ENCODE results near the gene KLRG1. TPM values are rescaled to one million over a fixed set of nuclear protein-coding genes. Genes with fewer than 3 reads are reported as not detected.

The KLRG1 gene
- total and polyA plus RNA-seq, 9 of the 15 experiments (the other 6 are each of a cell fraction or from before 2014, with no cell fraction given) = 1.4 to 7.2 (median 2.1) TPM

- H3K4me3 ChIP-seq = no peak overlapping the region
- H3K79me2 ChIP-seq (ENCODE audit: control insufficient read depth, insufficient read depth, low read length) = no peaks in the 10 kb centered on the region
- WGBS (ENCODE audit: insufficient coverage, low coverage, missing lambda C conversion rate) = 24% methylated on average over 6 of the region's 7 CpGs
- no peak overlapping the region for H3K4me2 ChIP-seq (ENCODE audit: insufficient read depth, low read length)
- H3K27me3 ChIP-seq (ENCODE audit: control insufficient read depth in 2 of 2, insufficient read depth in 2 of 2, low read length in 2 of 2) = no peaks in the 10 kb centered on the region
- H3K36me3 ChIP-seq (ENCODE audit: control insufficient read depth, insufficient read depth, low read length) = no peaks in the 10 kb centered on the region
- in situ Hi-C loops (cut with MboI) = no loop called here
- intact Hi-C loops (cut with micrococcal nuclease) = no loop called here
- H3K9me1 ChIP-seq (ENCODE audit: control insufficient read depth, insufficient read depth, low read length) = no peaks in the 10 kb centered on the region
- no peak for ATAC-seq
- no peaks in the 10 kb centered on the region for H3K9me3 ChIP-seq (replicated peaks; ENCODE audit: control insufficient read depth, insufficient read depth, low read depth, low read length)
- H3K9ac ChIP-seq (ENCODE audit: insufficient read depth in 1 of 2, low read depth in 2 of 2, low read length in 2 of 2) = no peak overlapping the region
- no peaks in the 10 kb centered on the region for H4K20me1 ChIP-seq (replicated peaks; ENCODE audit: control insufficient read depth, insufficient read depth, low read length)
- no TSS peak for BruUV-seq (replicated peaks)
- no peak for DNase-seq (ENCODE audit: extremely low read depth in 1 of 4, low spot score in 3 of 4)
- H3K27ac ChIP-seq (ENCODE audit: extremely low read depth, low read depth, low read length) = no peak overlapping the region
- no peaks in the 10 kb centered on the region for H3K4me1 ChIP-seq (replicated peaks in 1 of 2; ENCODE audit: control insufficient read depth in 2 of 2, insufficient read depth in 2 of 2, low read length in 2 of 2)
- H2AFZ ChIP-seq (ENCODE audit: low read depth, low read length) = no peak overlapping the region
- ChIA-PET CTCF (ENCODE audit: low intra/inter-chr PET ratio) (no interaction called here), POLR2A (interaction anchor here (0.9 kb wide), 1 partner anchor 74 kb away, joined by 3 read pairs; no protein-coding TSS in a partner anchor)
- no peak for FAIRE-seq
- TF ChIP-seq BCL6 (CRISPR knock-in tag; IDR thresholded peaks at IDR 0.05) = no peak
- no peak for TF ChIP-seq CBFB (CRISPR knock-in tag; IDR thresholded peaks at IDR 0.05)
- no peak for TF ChIP-seq ZNF511 (CRISPR knock-in tag; IDR thresholded peaks at IDR 0.05)
- TF ChIP-seq PYGO2 (tag; IDR thresholded peaks at IDR 0.05) = no peak
- no peak for TF ChIP-seq PHF8 (IDR thresholded peaks at IDR 0.05; ENCODE audit: borderline replicate concordance, low read length)
- no peak for TF ChIP-seq ZNF232 (CRISPR knock-in tag; IDR thresholded peaks at IDR 0.05)
- no peak for TF ChIP-seq SMC3 (conservative IDR thresholded peaks at IDR 0.05; ENCODE audit: insufficient read depth, low read depth, low read length)
- TF ChIP-seq PHF20 (IDR thresholded peaks at IDR 0.05; ENCODE audit: partially characterized antibody) = no peak
- no peak for TF ChIP-seq E2F1 (CRISPR knock-in tag; IDR thresholded peaks at IDR 0.05)
- no peak for TF ChIP-seq ZNF444 (CRISPR knock-in tag; IDR thresholded peaks at IDR 0.05)
- no peak for TF ChIP-seq TAL1 (IDR thresholded peaks at IDR 0.05)
- no peak for TF ChIP-seq GABPB2 (CRISPR knock-in tag; conservative IDR thresholded peaks at IDR 0.05)
- no peak for TF ChIP-seq ZNF57 (CRISPR knock-in tag; IDR thresholded peaks at IDR 0.05)
- no peak for TF ChIP-seq CEBPB (tag; IDR thresholded peaks at IDR 0.05)
Measured at GRCh38 chr12:9027161-9028059, 38.1 kb downstream of the KLRG1 start.

Data from K562 (cell line).